Measurements from ENCODE around the gene LMO4.

GRCh38 chr1:87389546-87389945 is 60.9 kb downstream of the LMO4 start:
- no peak for TF ChIP-seq CTCF (IDR thresholded peaks at IDR 0.05 in 2 of 3, conservative IDR thresholded peaks at IDR 0.05 in 1 of 3; ENCODE audit: borderline replicate concordance in 1 of 3, insufficient read depth in 1 of 3, low read depth in 2 of 3, low read length in 2 of 3)
- TF ChIP-seq TCF7L2 (IDR thresholded peaks at IDR 0.05; ENCODE audit: borderline replicate concordance, extremely low read depth, insufficient read depth, insufficient read length), result no peak
- TF ChIP-seq RAD21 (IDR thresholded peaks at IDR 0.05; ENCODE audit: low read depth), result no peak
- no peak for TF ChIP-seq CBX3 (IDR thresholded peaks at IDR 0.05; ENCODE audit: low read depth)
- TF ChIP-seq, protein P1, sequence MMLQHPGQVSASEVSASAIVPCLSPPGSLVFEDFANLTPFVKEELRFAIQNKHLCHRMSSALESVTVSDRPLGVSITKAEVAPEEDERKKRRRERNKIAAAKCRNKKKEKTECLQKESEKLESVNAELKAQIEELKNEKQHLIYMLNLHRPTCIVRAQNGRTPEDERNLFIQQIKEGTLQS (IDR thresholded peaks at IDR 0.05), result no peak
- no peak for TF ChIP-seq ZNF274 (IDR thresholded peaks at IDR 0.05; ENCODE audit: low read depth, low read length)
- TF ChIP-seq POLR2AphosphoS5 (IDR thresholded peaks at IDR 0.05; ENCODE audit: low read depth, low read length), result no peak
- no peak for TF ChIP-seq REST (IDR thresholded peaks at IDR 0.05; ENCODE audit: low read depth)
- TF ChIP-seq, protein P2, sequence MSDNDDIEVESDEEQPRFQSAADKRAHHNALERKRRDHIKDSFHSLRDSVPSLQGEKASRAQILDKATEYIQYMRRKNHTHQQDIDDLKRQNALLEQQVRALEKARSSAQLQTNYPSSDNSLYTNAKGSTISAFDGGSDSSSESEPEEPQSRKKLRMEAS (IDR thresholded peaks at IDR 0.05), result no peak
- TF ChIP-seq EGR1 (IDR thresholded peaks at IDR 0.05; ENCODE audit: low read depth), result no peak
